Trophoblast cell (in vitro differentiated cells and primary cell): ENCODE results near the gene SEMA5A.

Experiments
- DNase-seq, 2 donors: peaks; one replicate each; pipeline ENCODE4 v3.0.0-alpha.2; 2016
- H2AFZ ChIP-seq: 2 replicates; pipeline ENCODE4 v1.6.1; 2013; ENCODE audit warnings: low read length, moderate library complexity, mild to moderate bottlenecking; ENCODE audit not compliant: insufficient read depth, poor library complexity
- H2AK5ac ChIP-seq: 2 replicates; pipeline ENCODE4 v1.6.1; 2013; ENCODE audit warnings: mild to moderate bottlenecking, low read length
- H2BK120ac ChIP-seq: 2 replicates; pipeline ENCODE4 v1.6.1; 2013; ENCODE audit warnings: low read length, mild to moderate bottlenecking, moderate library complexity; ENCODE audit not compliant: insufficient read depth, poor library complexity
- H2BK12ac ChIP-seq: 2 replicates; pipeline ENCODE4 v1.6.1; 2013; ENCODE audit warnings: mild to moderate bottlenecking, low read length, moderate library complexity
- H2BK5ac ChIP-seq: 2 replicates; pipeline ENCODE4 v1.6.1; 2013; ENCODE audit warnings: low read length, low read depth, moderate library complexity, mild to moderate bottlenecking; ENCODE audit not compliant: poor library complexity
- H3K14ac ChIP-seq: 2 replicates; pipeline ENCODE4 v1.6.1; 2013; ENCODE audit warnings: mild to moderate bottlenecking, low read length
- H3K18ac ChIP-seq: 2 replicates; pipeline ENCODE4 v1.6.1; 2013; ENCODE audit warnings: mild to moderate bottlenecking, low read length
- H3K23ac ChIP-seq: 2 replicates; pipeline ENCODE4 v1.6.1; 2013; ENCODE audit warnings: low read length
- H3K27ac ChIP-seq: 2 replicates; pipeline ENCODE4 v1.5.1; 2013; ENCODE audit warnings: low read depth, mild to moderate bottlenecking, inconsistent platforms, low read length, moderate library complexity
- H3K27me3 ChIP-seq: 2 replicates; pipeline ENCODE4 v1.6.1; 2013; ENCODE audit warnings: inconsistent platforms, mild to moderate bottlenecking, low read length, moderate library complexity; ENCODE audit not compliant: insufficient read depth
- H3K36me3 ChIP-seq, 2 experiments: 1 replicate in 1 of 2; 2 replicates in 1 of 2; pipeline ENCODE4 v1.6.1; 2013; ENCODE audit warnings: low read length in 2 of 2, mild to moderate bottlenecking in 2 of 2, moderate library complexity in 1 of 2; ENCODE audit not compliant: insufficient read depth in 2 of 2, control insufficient read depth in 1 of 2
- H3K4ac ChIP-seq: 2 replicates; pipeline ENCODE4 v1.6.1; 2013; ENCODE audit warnings: low read depth, mild to moderate bottlenecking, low read length, moderate library complexity
- H3K4me1 ChIP-seq, 2 experiments: 1 replicate in 1 of 2; 2 replicates in 1 of 2; pipeline ENCODE4 v1.6.1; 2013; ENCODE audit warnings: low read length in 2 of 2, mild to moderate bottlenecking in 2 of 2, moderate library complexity in 1 of 2; ENCODE audit not compliant: insufficient read depth in 2 of 2, control insufficient read depth in 1 of 2
- H3K4me2 ChIP-seq: 2 replicates; pipeline ENCODE4 v1.6.1; 2013; ENCODE audit warnings: inconsistent platforms, mild to moderate bottlenecking, low read length, moderate library complexity
- H3K4me3 ChIP-seq: 2 replicates; pipeline ENCODE4 v1.5.1; 2013; ENCODE audit warnings: mild to moderate bottlenecking, low read depth, low read length, inconsistent platforms
- H3K79me1 ChIP-seq: one replicate; pipeline ENCODE4 v1.6.1; 2013; ENCODE audit warnings: low read length
- H3K79me2 ChIP-seq: 2 replicates; pipeline ENCODE4 v1.6.1; 2013; ENCODE audit warnings: low read length, mild to moderate bottlenecking; ENCODE audit not compliant: control insufficient read depth, insufficient read depth, poor library complexity
- H3K9ac ChIP-seq: 2 replicates; pipeline ENCODE4 v1.6.1; 2013; ENCODE audit warnings: mild to moderate bottlenecking, low read length
- H3K9me3 ChIP-seq: 2 replicates; pipeline ENCODE4 v1.6.1; 2013; ENCODE audit warnings: low read depth, mild to moderate bottlenecking, control low read depth, inconsistent platforms, low read length; ENCODE audit not compliant: insufficient read depth
- H4K12ac ChIP-seq: 2 replicates; pipeline ENCODE4 v1.6.1; 2013; ENCODE audit warnings: low read depth, mild to moderate bottlenecking, low read length, moderate library complexity
- H4K8ac ChIP-seq: 2 replicates; pipeline ENCODE4 v1.6.1; 2013; ENCODE audit warnings: low read depth, mild to moderate bottlenecking, low read length, moderate library complexity
- H4K91ac ChIP-seq: one replicate; pipeline ENCODE4 v1.6.1; 2013; ENCODE audit warnings: low read depth, mild to moderate bottlenecking, low read length, moderate library complexity
- WGBS: extraction: QIAGEN DNeasy Blood & Tissue Kit; methylation state at CpG from one replicate; pipeline ENCODE4 v1.1.7; 2013; ENCODE audit warnings: missing lambda C conversion rate; ENCODE audit not compliant: insufficient read length, insufficient coverage; ENCODE audit errors: extremely low coverage; 5-methylcytosine and 5-hydroxymethylcytosine counted together

SEMA5A gene

GRCh38 chr5:9194509-9194908, 351.4 kb downstream of the SEMA5A start:
- Histone ChIP-seq H3K4me1 (peaks cover 3 to 4% of the 10 kb centered on the region in 2 experiments), H4K12ac (no peak overlapping the region), H4K91ac (no peak overlapping the region), H3K79me1 (no peaks in the 10 kb centered on the region), H4K8ac (no peak overlapping the region), H3K9me3 (no peaks in the 10 kb centered on the region), H3K4ac (no peak overlapping the region), H3K27ac (no peak overlapping the region), H2AFZ (no peak overlapping the region), H2BK5ac (no peak overlapping the region), H3K79me2 (no peaks in the 10 kb centered on the region), H3K18ac (no peak overlapping the region), H3K27me3 (no peaks in the 10 kb centered on the region), H2BK12ac (no peak overlapping the region), H3K23ac (no peak overlapping the region), H2AK5ac (no peak overlapping the region), H3K36me3 (peaks cover 29 to 50% of the 10 kb centered on the region in 2 experiments), H3K4me3 (no peak overlapping the region), H2BK120ac (no peak overlapping the region), H3K9ac (no peak overlapping the region), H3K4me2 (no peak overlapping the region), H3K14ac (no peak overlapping the region)
- no peak for DNase-seq
- no CpG with 5 or more reads among the region's 3 CpGs for WGBS

GRCh38 chr5:9192266-9192665, 353.6 kb downstream of the SEMA5A start:
- no peak overlapping the region for H2AK5ac ChIP-seq
- H3K14ac ChIP-seq: no peak overlapping the region
- no peak overlapping the region for H3K23ac ChIP-seq
- no peak overlapping the region for H3K4ac ChIP-seq
- no peak overlapping the region for H3K9ac ChIP-seq
- no peak overlapping the region for H2AFZ ChIP-seq
- H4K91ac ChIP-seq: no peak overlapping the region
- H3K79me1 ChIP-seq: no peaks in the 10 kb centered on the region
- no peaks in the 10 kb centered on the region for H3K79me2 ChIP-seq
- no peak overlapping the region for H3K4me3 ChIP-seq
- DNase-seq: no peak
- no peak overlapping the region for H2BK5ac ChIP-seq
- no peak overlapping the region for H4K8ac ChIP-seq
- H3K18ac ChIP-seq: no peak overlapping the region
- H3K36me3 ChIP-seq: peaks cover 28 to 43% of the 10 kb centered on the region in 2 experiments
- no peak overlapping the region for H2BK12ac ChIP-seq
- no peaks in the 10 kb centered on the region for H3K9me3 ChIP-seq
- H3K4me2 ChIP-seq: no peak overlapping the region
- no peak overlapping the region for H2BK120ac ChIP-seq
- WGBS: no CpG with 5 or more reads among the region's 2 CpGs
- H4K12ac ChIP-seq: no peak overlapping the region
- no peaks in the 10 kb centered on the region for H3K27me3 ChIP-seq
- peaks cover 4 to 9% of the 10 kb centered on the region in 2 experiments for H3K4me1 ChIP-seq
- H3K27ac ChIP-seq: no peak overlapping the region

- Histone ChIP-seq H4K12ac (no peak overlapping the region), H2BK120ac (no peak overlapping the region), H3K79me2 (no peaks in the 10 kb centered on the region), H2BK12ac (no peak overlapping the region), H3K79me1 (no peaks in the 10 kb centered on the region), H3K18ac (no peak overlapping the region), H2AFZ (no peak overlapping the region), H3K9me3 (no peaks in the 10 kb centered on the region), H3K23ac (no peak overlapping the region), H3K9ac (no peak overlapping the region), H3K27ac (no peak overlapping the region), H2AK5ac (no peak overlapping the region), H3K4me3 (no peak overlapping the region), H3K27me3 (no peaks in the 10 kb centered on the region), H2BK5ac (no peak overlapping the region), H3K36me3 (peaks cover 17 to 30% of the 10 kb centered on the region in 2 experiments), H3K14ac (no peak overlapping the region), H3K4ac (no peak overlapping the region), H3K4me2 (no peak overlapping the region), H3K4me1 (peaks cover 4 to 9% of the 10 kb centered on the region in 2 experiments), H4K8ac (no peak overlapping the region), H4K91ac (no peak overlapping the region)
- no CpG with 5 or more reads among the region's 1 CpG for WGBS
- DNase-seq: no peak
Observed at GRCh38 chr5:9189681-9190080, 356.2 kb downstream of the SEMA5A start.

- peaks cover 18 to 29% of the 10 kb centered on the region in 2 experiments for H3K36me3 ChIP-seq
- DNase-seq: no peak
- no peak overlapping the region for H4K91ac ChIP-seq
- H2AFZ ChIP-seq: no peak overlapping the region
- H3K27ac ChIP-seq: no peak overlapping the region
- H3K9ac ChIP-seq: no peak overlapping the region
- no peak overlapping the region for H3K18ac ChIP-seq
- no peak overlapping the region for H2BK12ac ChIP-seq
- no peak overlapping the region for H4K12ac ChIP-seq
- H4K8ac ChIP-seq: no peak overlapping the region
- no peak overlapping the region for H3K4me2 ChIP-seq
- no peak overlapping the region for H3K4me3 ChIP-seq
- no peak overlapping the region for H2BK5ac ChIP-seq
- no peaks in the 10 kb centered on the region for H3K9me3 ChIP-seq
- no peaks in the 10 kb centered on the region for H3K79me2 ChIP-seq
- H3K4ac ChIP-seq: no peak overlapping the region
- peaks cover 4 to 9% of the 10 kb centered on the region in 2 experiments for H3K4me1 ChIP-seq
- WGBS: no CpG with 5 or more reads among the region's 4 CpGs
- no peaks in the 10 kb centered on the region for H3K79me1 ChIP-seq
- H3K27me3 ChIP-seq: no peaks in the 10 kb centered on the region
- no peak overlapping the region for H3K14ac ChIP-seq
- no peak overlapping the region for H3K23ac ChIP-seq
- no peak overlapping the region for H2AK5ac ChIP-seq
- H2BK120ac ChIP-seq: no peak overlapping the region
Observed at GRCh38 chr5:9188956-9189355, 356.9 kb downstream of the SEMA5A start.
